Stimulated activated CD4-positive, alpha-beta T cell treated with anti-CD3 and anti-CD28 coated beads, Interleukin-12 subunit alpha, Interleukin-12 subunit beta, amount 100 ng/mL, for 24 hours (primary cell): ENCODE results near the gene OR4F17.
"Not testable (repeated sequence)": the region's sequence is repeated elsewhere in the genome, so short reads cannot be mapped to it uniquely, and the experiment has no call there.

Experiments used
- DNase-seq, 2 experiments: peaks; one replicate each; pipeline ENCODE4 v3.0.0-alpha.2; 2020; ENCODE audit warnings: low read depth in 2 of 2

Gene OR4F17

GRCh38 chr19:106804-107203 is at the start of gene OR4F17:
TSS of gene OR4F17 (plus strand) at chr19:107104. CDS start at chr19:110679, 3,575 bp downstream.
- DNase-seq, result not testable (repeated sequence)

- DNase-seq, result peak; percentile 2 to 17
Observed at GRCh38 chr19:70793-71192, 36.1 kb upstream of the OR4F17 start.

GRCh38 chr19:82864-83263 is 24.0 kb upstream of the OR4F17 start:
- DNase-seq, result not testable (repeated sequence)

GRCh38 chr19:83626-84025 is 23.3 kb upstream of the OR4F17 start:
- not testable (repeated sequence) for DNase-seq

- DNase-seq, result not testable (repeated sequence)
Observed at GRCh38 chr19:90678-91077, 16.2 kb upstream of the OR4F17 start.

GRCh38 chr19:94794-95193 is 12.1 kb upstream of the OR4F17 start:
- not testable (repeated sequence) for DNase-seq

GRCh38 chr19:97647-98046 is 9.3 kb upstream of the OR4F17 start:
- DNase-seq, result not testable (repeated sequence)

- not testable (repeated sequence) for DNase-seq
Observed at GRCh38 chr19:120443-121140, 13.7 kb downstream of the OR4F17 start.
